ENCODE data around the gene GARIN5B.

DNA sequence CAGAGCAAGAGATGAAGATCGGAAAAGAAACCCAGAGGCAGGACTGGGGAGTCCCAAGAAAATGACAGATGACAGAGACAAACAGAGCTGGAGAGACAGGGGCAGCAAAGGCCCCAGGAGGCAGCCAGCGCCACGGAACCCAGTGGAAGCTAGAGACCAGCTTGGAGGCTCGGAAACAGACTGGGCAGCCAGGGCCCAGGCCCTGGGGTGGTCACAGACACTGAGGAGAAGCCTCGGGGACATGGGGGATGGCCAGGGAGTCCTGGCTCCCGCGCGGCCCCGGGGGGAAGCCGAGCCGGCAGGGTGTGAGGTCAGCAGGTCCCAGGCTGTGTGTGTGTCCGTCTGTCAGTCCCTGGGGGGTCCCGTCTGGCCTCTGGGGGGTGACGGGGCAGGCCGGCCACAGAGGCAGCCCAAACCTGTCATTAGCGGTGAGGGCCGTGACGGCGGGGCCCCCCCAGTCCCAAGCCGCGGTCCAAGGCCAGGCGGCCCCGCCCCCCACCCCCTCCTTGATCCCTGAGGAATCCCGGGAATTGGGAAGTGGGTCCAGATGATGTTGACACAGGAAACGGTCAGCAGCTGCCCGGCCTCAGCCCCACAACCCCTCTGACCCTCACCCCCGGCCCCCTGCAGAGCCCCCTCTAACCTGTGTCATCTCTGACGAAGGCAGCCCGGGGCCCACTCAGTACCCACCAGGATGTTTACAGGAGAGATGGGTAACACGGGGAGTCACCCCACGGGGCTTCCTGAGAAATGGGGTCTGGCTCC lies 11.1 kb upstream of the GARIN5B start:
- TF ChIP-seq POLR2A (IDR thresholded peaks at IDR 0.05) (no peak), POLR2AphosphoS5 (IDR thresholded peaks at IDR 0.05) (no peak)
- TF ChIP-seq, protein P1, sequence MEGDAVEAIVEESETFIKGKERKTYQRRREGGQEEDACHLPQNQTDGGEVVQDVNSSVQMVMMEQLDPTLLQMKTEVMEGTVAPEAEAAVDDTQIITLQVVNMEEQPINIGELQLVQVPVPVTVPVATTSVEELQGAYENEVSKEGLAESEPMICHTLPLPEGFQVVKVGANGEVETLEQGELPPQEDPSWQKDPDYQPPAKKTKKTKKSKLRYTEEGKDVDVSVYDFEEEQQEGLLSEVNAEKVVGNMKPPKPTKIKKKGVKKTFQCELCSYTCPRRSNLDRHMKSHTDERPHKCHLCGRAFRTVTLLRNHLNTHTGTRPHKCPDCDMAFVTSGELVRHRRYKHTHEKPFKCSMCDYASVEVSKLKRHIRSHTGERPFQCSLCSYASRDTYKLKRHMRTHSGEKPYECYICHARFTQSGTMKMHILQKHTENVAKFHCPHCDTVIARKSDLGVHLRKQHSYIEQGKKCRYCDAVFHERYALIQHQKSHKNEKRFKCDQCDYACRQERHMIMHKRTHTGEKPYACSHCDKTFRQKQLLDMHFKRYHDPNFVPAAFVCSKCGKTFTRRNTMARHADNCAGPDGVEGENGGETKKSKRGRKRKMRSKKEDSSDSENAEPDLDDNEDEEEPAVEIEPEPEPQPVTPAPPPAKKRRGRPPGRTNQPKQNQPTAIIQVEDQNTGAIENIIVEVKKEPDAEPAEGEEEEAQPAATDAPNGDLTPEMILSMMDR (IDR thresholded peaks at IDR 0.05): no peak
